Lower leg skin (tissue), 3 donors: Measurements from ENCODE around the gene ABHD8.

Source experiments
- CTCF ChIP-seq, 3 donors: fragments of 450-650 bp; IDR thresholded peaks; one replicate each; pipeline ENCODE4 v1.5.1; 2016; ENCODE audit warnings: antibody characterized with exemption in 3 of 3, mild to moderate bottlenecking in 3 of 3, moderate library complexity in 2 of 3
- POLR2A ChIP-seq, 2 donors: fragments of 450-650 bp; IDR thresholded peaks; one replicate each; pipeline ENCODE4 v1.6.1; 2016 to 2017; ENCODE audit warnings: antibody characterized with exemption in 2 of 2, mild to moderate bottlenecking in 1 of 2, moderate library complexity in 1 of 2

- TF ChIP-seq CTCF (IDR thresholded peaks at IDR 0.05) (no peak), POLR2A (IDR thresholded peaks at IDR 0.05) (no peak)
These were observed 37.7 kb upstream of the ABHD8 start for GRCh38 chr19:17340871-17341357.
